ENCODE measurements around the gene PARP8. TPM values are rescaled to one million over a fixed set of nuclear protein-coding genes. Genes with fewer than 3 reads are reported as not detected.
"Not testable (repeated sequence)": the region's sequence is repeated elsewhere in the genome, so short reads cannot be mapped to it uniquely, and the experiment has no call there.

The PARP8 gene
- total RNA-seq: 1 to 10 TPM; 5.4 to 6.7 TPM

- peak within 1 kb of the TSS; percentile 87 for H3K4me3 ChIP-seq
- H3K9ac ChIP-seq (ENCODE audit: low read depth in 2 of 2, low read length in 2 of 2): peak within 1 kb of the TSS; percentile 61 to 89
- no peaks in the 10 kb centered on the region for H3K36me3 ChIP-seq
- DNase-seq: peak; percentile 63
- H3K27me3 ChIP-seq: no peaks in the 10 kb centered on the region
- TF ChIP-seq CTCF (IDR thresholded peaks at IDR 0.05): no peak
- peak within 1 kb of the TSS; percentile 88 for H3K27ac ChIP-seq
- no peaks in the 10 kb centered on the region for H3K4me1 ChIP-seq
- no peaks in the 10 kb centered on the region for H3K9me3 ChIP-seq
- intact Hi-C loops (cut with DNase I): no loop called here
These were observed at the start of gene PARP8 for GRCh38 chr5:50666261-50667022. Gene PARP8 (plus strand): TSS chr5:50666637. CDS start chr5:50667096, 459 bp downstream.

GRCh38 chr5:50623666-50624065 is 42.8 kb upstream of the PARP8 start:
- TF ChIP-seq CTCF (IDR thresholded peaks at IDR 0.05): no peak
- intact Hi-C loops (cut with DNase I): no loop called here
- no peaks in the 10 kb centered on the region for H3K9me3 ChIP-seq
- no peaks in the 10 kb centered on the region for H3K27me3 ChIP-seq
- no peak for DNase-seq
- no peak overlapping the region for H3K9ac ChIP-seq (ENCODE audit: low read depth in 2 of 2, low read length in 2 of 2)
- no peak overlapping the region for H3K27ac ChIP-seq
- no peaks in the 10 kb centered on the region for H3K36me3 ChIP-seq
- H3K4me1 ChIP-seq: no peaks in the 10 kb centered on the region
- no peak overlapping the region for H3K4me3 ChIP-seq

GRCh38 chr5:50634866-50635265 is 31.6 kb upstream of the PARP8 start:
- H3K36me3 ChIP-seq; H3K4me3 ChIP-seq; H3K9me3 ChIP-seq; H3K27ac ChIP-seq; H3K4me1 ChIP-seq; intact Hi-C loops (cut with DNase I); H3K27me3 ChIP-seq; H3K9ac ChIP-seq (ENCODE audit: low read depth in 2 of 2, low read length in 2 of 2): not testable (repeated sequence)
- DNase-seq: peak; percentile 25

- H3K27me3 ChIP-seq; H3K9ac ChIP-seq (ENCODE audit: low read depth in 2 of 2, low read length in 2 of 2); H3K9me3 ChIP-seq; H3K36me3 ChIP-seq; H3K4me3 ChIP-seq; H3K27ac ChIP-seq; intact Hi-C loops (cut with DNase I); H3K4me1 ChIP-seq; DNase-seq: not testable (repeated sequence)
These were observed 28.9 kb upstream of the PARP8 start for GRCh38 chr5:50637576-50637975.

DNA sequence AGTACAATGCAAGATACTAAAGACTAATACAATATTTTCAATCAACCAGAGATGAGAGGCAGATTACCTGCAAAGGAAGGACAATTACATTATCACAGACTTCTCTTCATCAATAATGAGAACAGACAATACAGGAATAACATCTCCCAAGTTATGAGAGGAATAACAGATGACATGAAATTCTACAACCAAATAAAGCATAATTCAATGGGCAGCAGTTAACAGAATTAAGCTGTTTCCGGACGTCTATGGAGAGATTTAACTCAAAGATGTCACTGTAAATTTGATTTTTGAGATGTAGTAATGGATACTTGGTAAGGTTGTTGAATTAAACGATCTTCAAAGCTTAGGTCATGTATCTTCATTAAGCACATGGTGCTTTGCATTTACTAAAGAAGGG is 19.8 kb upstream of the PARP8 start:
- H3K9ac ChIP-seq (ENCODE audit: low read depth in 2 of 2, low read length in 2 of 2): no peak overlapping the region
- intact Hi-C loops (cut with DNase I): no loop called here
- H3K27ac ChIP-seq: no peak overlapping the region
- no peaks in the 10 kb centered on the region for H3K27me3 ChIP-seq
- H3K4me1 ChIP-seq: no peaks in the 10 kb centered on the region
- no peak for TF ChIP-seq CTCF (IDR thresholded peaks at IDR 0.05)
- H3K36me3 ChIP-seq: no peaks in the 10 kb centered on the region
- no peak for DNase-seq
- no peak overlapping the region for H3K4me3 ChIP-seq
- no peaks in the 10 kb centered on the region for H3K9me3 ChIP-seq

- no peak overlapping the region for H3K4me3 ChIP-seq
- H3K27ac ChIP-seq: no peak overlapping the region
- no peaks in the 10 kb centered on the region for H3K4me1 ChIP-seq
- no peaks in the 10 kb centered on the region for H3K36me3 ChIP-seq
- DNase-seq: no peak
- no peak for TF ChIP-seq CTCF (IDR thresholded peaks at IDR 0.05)
- H3K9ac ChIP-seq (ENCODE audit: low read depth in 2 of 2, low read length in 2 of 2): no peak overlapping the region
- intact Hi-C loops (cut with DNase I): no loop called here
- no peaks in the 10 kb centered on the region for H3K27me3 ChIP-seq
- no peaks in the 10 kb centered on the region for H3K9me3 ChIP-seq
These were observed 18.7 kb upstream of the PARP8 start for GRCh38 chr5:50647726-50648125.

All from colonic mucosa (tissue), 4 donors.